ENCODE results near the gene SMAD9. TPM values are rescaled to one million over a fixed set of nuclear protein-coding genes. Genes with fewer than 3 reads are reported as not detected.

SMAD9 gene
- total and polyA plus RNA-seq, 2 experiments from 2014 or later = 3.2 to 5.8 TPM

- H3K9me2 ChIP-seq (replicated peaks; ENCODE audit: insufficient read depth) = no peaks in the 10 kb centered on the region
- peaks cover 8% of the 10 kb centered on the region for H3K79me2 ChIP-seq
- H3K27ac ChIP-seq = no peak overlapping the region
- no peak overlapping the region for H3K4me3 ChIP-seq
- no peaks in the 10 kb centered on the region for H3K27me3 ChIP-seq
- no peak for DNase-seq (ENCODE audit: low spot score)
- no peaks in the 10 kb centered on the region for H3K4me1 ChIP-seq (ENCODE audit: insufficient read depth)
- H3K36me3 ChIP-seq (replicated peaks; ENCODE audit: insufficient read depth, low read depth) = no peaks in the 10 kb centered on the region
- H3K4me2 ChIP-seq = no peak overlapping the region
- H3K9me3 ChIP-seq (ENCODE audit: low read depth) = no peaks in the 10 kb centered on the region
- WGBS (ENCODE audit: low lambda C conversion rate, missing lambda C conversion rate) = 90% methylated on average over 5 of the region's 5 CpGs
- H4K20me1 ChIP-seq (ENCODE audit: insufficient read depth, poor library complexity, severe bottlenecking) = no peaks in the 10 kb centered on the region
- no peak overlapping the region for H2AFZ ChIP-seq
- no peak for TF ChIP-seq EZH2phosphoT487 (IDR thresholded peaks at IDR 0.05; ENCODE audit: low read depth, severe bottlenecking, unreplicated experiment)
- TF ChIP-seq CTCF (IDR thresholded peaks at IDR 0.05; ENCODE audit: poor library complexity) = no peak
- no peak for TF ChIP-seq EZH2 (IDR thresholded peaks at IDR 0.05; ENCODE audit: borderline replicate concordance)
These were observed 14.1 kb downstream of the SMAD9 start for GRCh38 chr13:36905944-36906343.

- Histone ChIP-seq H3K9me3 (ENCODE audit: low read depth) (no peaks in the 10 kb centered on the region), H3K27ac (no peak overlapping the region), H3K27me3 (no peaks in the 10 kb centered on the region), H3K4me1 (ENCODE audit: insufficient read depth) (no peaks in the 10 kb centered on the region), H3K36me3 (replicated peaks; ENCODE audit: insufficient read depth, low read depth) (no peaks in the 10 kb centered on the region), H4K20me1 (ENCODE audit: insufficient read depth, poor library complexity, severe bottlenecking) (no peaks in the 10 kb centered on the region), H3K4me2 (no peak overlapping the region), H2AFZ (no peak overlapping the region), H3K4me3 (no peak overlapping the region), H3K9me2 (replicated peaks; ENCODE audit: insufficient read depth) (no peaks in the 10 kb centered on the region), H3K79me2 (peaks cover 3% of the 10 kb centered on the region)
- no peak for DNase-seq (ENCODE audit: low spot score)
- no peak for TF ChIP-seq EZH2 (IDR thresholded peaks at IDR 0.05; ENCODE audit: borderline replicate concordance)
- 72% methylated on average over 8 of the region's 8 CpGs for WGBS (ENCODE audit: low lambda C conversion rate, missing lambda C conversion rate)
These were observed 16.0 kb downstream of the SMAD9 start for GRCh38 chr13:36903925-36904595.

GRCh38 chr13:36897054-36897616 lies 22.9 kb downstream of the SMAD9 start:
- Histone ChIP-seq H3K9me2 (replicated peaks; ENCODE audit: insufficient read depth) (no peaks in the 10 kb centered on the region), H4K20me1 (ENCODE audit: insufficient read depth, poor library complexity, severe bottlenecking) (no peaks in the 10 kb centered on the region), H3K27ac (no peak overlapping the region), H3K79me2 (no peaks in the 10 kb centered on the region), H3K4me2 (no peak overlapping the region), H3K4me3 (no peak overlapping the region), H3K36me3 (replicated peaks; ENCODE audit: insufficient read depth, low read depth) (no peaks in the 10 kb centered on the region), H3K27me3 (no peaks in the 10 kb centered on the region), H2AFZ (no peak overlapping the region), H3K9me3 (ENCODE audit: low read depth) (no peaks in the 10 kb centered on the region), H3K4me1 (ENCODE audit: insufficient read depth) (no peaks in the 10 kb centered on the region)
- no peak for DNase-seq (ENCODE audit: low spot score)
- TF ChIP-seq EZH2 (IDR thresholded peaks at IDR 0.05; ENCODE audit: borderline replicate concordance) = no peak
- no peak for TF ChIP-seq CTCF (IDR thresholded peaks at IDR 0.05; ENCODE audit: poor library complexity)
- no peak for TF ChIP-seq EZH2phosphoT487 (IDR thresholded peaks at IDR 0.05; ENCODE audit: low read depth, severe bottlenecking, unreplicated experiment)

- Histone ChIP-seq H3K9me2 (replicated peaks; ENCODE audit: insufficient read depth) (no peaks in the 10 kb centered on the region), H2AFZ (no peak overlapping the region), H3K9me3 (ENCODE audit: low read depth) (no peaks in the 10 kb centered on the region), H3K4me3 (no peak overlapping the region), H3K79me2 (no peaks in the 10 kb centered on the region), H4K20me1 (ENCODE audit: insufficient read depth, poor library complexity, severe bottlenecking) (no peaks in the 10 kb centered on the region), H3K4me2 (no peak overlapping the region), H3K4me1 (ENCODE audit: insufficient read depth) (no peaks in the 10 kb centered on the region), H3K27ac (no peak overlapping the region), H3K36me3 (replicated peaks; ENCODE audit: insufficient read depth, low read depth) (no peaks in the 10 kb centered on the region), H3K27me3 (no peaks in the 10 kb centered on the region)
- no peak for DNase-seq (ENCODE audit: low spot score)
- TF ChIP-seq EZH2phosphoT487 (IDR thresholded peaks at IDR 0.05; ENCODE audit: low read depth, severe bottlenecking, unreplicated experiment) (no peak), EZH2 (IDR thresholded peaks at IDR 0.05; ENCODE audit: borderline replicate concordance) (no peak), CTCF (IDR thresholded peaks at IDR 0.05; ENCODE audit: poor library complexity) (no peak)
- 60% methylated on average over 2 of the region's 2 CpGs for WGBS (ENCODE audit: low lambda C conversion rate, missing lambda C conversion rate)
These were observed 28.3 kb downstream of the SMAD9 start for GRCh38 chr13:36891752-36892151.
